GM21367 (cell line): ENCODE measurements around the gene TRRAP.
A peak's percentile ranks its signal among the peaks of the same experiment; 100 is the strongest.
"Not testable (repeated sequence)": the region's sequence is repeated elsewhere in the genome, so short reads cannot be mapped to it uniquely, and the experiment has no call there.

Source experiments
- ATAC-seq: cut with Tn5 transposase; IDR thresholded peaks from one replicate; pipeline ENCODE4 v1.9.1; 2021; ENCODE audit not compliant: unreplicated experiment

The TRRAP gene

DNA sequence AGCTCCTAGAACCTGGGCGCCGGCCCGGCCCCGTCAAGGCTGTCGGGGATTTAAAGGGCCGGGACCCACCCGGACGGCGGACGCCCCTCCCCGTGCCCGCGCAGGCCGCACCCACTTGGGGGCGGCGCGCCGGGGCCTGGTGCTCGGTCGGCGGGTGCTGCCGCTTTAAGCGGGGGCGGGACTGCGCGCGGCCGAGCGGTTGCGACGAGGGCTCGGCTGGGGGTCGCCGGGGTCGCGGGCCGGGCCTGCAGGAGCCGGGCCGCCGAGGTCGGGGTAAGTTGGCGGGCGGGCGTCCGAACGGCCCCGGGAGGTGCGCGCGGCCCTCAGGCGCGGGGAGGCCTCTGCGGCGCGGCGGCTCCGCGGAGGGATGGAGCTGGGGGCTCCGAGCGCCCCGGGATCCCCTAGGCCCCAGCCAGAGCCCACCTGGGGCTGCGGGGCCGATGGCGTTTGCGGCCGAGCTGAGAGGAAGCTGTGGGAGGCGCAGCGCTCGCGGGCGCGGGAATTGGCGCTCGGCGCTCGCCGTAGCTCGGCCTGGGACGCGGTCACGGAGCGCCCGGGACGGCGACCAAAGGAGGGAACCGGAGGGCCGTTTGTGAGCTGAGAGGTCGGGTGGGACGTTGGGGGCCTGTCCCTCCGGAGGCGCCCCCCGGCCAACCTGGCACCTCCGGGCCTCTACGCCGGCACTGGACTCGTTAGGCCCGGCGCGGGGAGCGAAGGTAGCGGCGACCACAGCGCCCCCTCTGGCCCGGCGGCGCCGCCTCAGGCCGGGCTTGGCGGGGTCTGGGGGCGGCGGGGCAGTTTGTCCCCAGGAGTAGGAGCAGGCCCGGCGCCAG is at the start of gene TRRAP:
Gene TRRAP, plus strand, starts transcription at position 168 of the 833 bp plus-strand sequence. CDS start 2,619 bp downstream, outside the sequence.
- peak; percentile 50 for ATAC-seq

DNA sequence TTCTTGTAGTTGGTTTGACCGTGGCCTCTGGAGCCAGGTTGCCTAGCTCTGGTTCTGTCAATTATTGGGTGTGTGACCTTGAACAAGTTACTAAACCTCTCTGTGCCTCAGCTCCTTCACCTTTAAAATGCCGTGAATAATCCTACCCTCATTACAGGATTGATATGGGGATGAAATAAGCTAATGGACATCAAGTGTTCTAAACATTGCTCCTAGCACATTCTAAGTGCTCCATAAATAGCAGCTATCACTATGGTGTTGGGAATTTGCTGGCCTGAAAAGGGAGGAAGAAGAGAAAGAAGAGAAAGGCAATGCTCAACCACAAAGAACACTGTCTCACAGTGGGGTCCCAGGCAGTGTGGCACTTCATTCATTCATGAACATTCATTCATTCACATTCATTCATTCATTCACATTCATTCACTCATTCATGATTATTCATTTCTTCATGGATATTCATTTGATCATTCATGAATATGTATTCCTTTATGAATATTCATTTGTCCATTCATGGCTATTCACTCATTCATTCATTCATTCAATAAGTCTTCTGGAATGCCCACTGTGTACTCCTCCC is 47.3 kb upstream of the TRRAP start:
- ATAC-seq = no peak

- ATAC-seq = no peak
Measured at GRCh38 chr7:98831641-98832221, 46.6 kb upstream of the TRRAP start.

DNA sequence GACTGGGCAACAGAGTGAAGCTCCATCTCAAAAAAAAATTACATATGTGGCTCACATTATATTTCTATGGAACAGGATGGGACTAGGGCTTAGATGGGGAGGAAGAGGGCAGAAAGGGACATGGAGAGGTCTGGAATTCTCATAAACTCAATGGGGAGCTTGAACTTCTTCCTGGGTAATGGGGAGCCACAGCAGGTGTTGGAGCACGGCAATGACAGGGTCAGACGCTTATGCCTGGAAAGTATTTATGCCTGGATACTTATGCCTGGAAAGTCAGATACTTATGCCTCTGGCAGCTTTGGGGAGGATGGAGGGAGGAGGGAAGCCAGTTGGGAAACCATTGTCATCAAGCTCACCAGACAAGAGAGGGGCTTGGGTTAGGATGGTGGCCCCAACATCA is 45.3 kb upstream of the TRRAP start:
- no peak for ATAC-seq

DNA sequence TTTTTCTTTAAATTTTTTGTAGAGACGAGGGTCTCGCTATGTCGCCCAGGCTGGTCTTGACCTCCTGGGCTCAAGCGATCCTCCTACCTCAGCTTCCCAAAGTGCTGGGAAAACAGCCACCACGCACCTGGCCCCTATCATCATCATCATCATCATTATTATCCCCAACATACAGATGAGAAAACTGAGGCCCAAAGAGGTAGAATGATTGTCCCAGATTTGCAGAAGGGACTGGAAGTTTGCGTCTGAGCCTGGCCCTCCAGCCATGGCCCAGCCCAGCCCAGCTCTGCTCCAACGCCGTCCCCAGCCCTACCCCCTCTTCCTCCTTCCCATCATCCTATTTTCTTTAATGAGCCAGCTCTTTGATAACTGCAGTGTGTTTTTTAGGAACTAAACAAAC is 43.4 kb upstream of the TRRAP start:
- no peak for ATAC-seq

DNA sequence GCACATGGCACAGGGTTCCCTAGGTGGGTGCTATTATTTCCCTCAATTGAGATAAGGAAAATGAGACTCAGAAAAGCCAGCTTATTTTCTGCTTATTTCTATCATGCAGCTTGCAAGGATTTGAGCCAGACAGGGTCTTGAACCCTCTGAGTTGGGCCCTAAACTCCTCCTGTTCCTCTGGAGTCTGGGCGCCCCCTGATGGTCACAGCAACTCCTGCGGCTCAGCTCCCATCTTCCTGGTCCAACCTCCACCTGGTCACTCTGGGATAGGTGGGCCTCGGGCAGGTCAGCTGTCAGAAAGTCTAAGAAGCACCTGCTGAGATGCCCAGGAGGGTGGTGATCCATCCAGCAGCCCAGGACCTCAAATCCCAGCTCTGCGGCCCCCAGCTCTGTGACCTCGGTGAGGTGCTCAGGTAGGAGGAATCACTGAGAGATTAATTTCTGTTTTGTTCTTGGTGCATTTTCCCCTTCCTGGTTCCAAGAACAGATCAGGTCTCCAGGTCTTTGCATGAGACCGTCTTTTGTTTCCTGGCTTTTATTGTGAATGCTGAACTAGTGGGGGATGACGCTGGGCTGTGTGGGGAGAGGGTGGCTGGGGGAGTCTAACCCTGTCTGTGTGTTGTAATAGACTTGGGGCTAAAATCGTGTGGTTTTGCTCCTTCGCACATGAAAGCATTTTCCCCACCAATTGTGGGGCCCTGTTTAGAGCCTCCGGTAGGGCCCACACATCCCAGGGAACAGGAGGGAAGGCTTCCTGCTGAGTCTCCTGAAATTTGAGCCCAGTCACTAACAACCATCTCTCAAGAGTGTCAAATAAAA is 41.3 kb upstream of the TRRAP start:
- ATAC-seq = no peak

DNA sequence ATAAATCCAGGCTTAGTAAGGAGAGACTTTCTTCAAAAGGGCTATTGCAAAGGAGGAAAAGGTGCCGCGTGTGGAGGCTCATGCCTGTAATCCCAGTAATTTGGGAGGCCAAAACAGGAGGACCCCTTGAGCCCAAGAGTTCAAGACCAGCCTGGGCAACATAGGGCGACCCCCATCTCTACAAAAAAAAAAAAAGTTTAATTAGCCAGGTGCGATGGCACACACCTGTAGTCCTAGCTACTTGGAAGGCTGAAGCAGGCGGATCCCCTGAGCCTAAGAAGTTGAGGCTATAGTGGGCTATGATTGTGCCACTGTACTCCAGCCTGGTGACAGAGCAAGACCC is 40.7 kb upstream of the TRRAP start:
- ATAC-seq = no peak

- ATAC-seq = no peak
Measured at GRCh38 chr7:98840096-98840495, 38.2 kb upstream of the TRRAP start.

DNA sequence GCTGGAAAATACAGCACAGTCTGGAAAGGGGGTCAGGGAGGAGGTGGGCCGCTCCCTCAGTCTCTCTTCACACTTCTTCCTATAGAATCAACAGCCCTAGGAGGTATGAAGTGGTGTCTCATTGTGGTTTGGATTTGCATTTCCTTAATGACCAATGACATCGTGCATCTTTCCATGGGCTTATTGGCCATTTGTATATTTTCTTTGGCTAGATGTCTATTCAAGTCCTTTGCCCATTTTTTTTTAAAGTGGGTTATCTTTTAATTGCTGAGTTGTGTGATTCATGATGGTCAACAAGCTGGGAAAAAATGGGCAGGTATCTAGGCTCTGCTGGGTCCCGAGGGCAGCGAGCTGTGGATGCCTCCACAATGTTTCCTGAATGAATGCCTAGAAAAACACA is 37.6 kb upstream of the TRRAP start:
- ATAC-seq = no peak

GRCh38 chr7:98841179-98841997 is 36.9 kb upstream of the TRRAP start:
- no peak for ATAC-seq

DNA sequence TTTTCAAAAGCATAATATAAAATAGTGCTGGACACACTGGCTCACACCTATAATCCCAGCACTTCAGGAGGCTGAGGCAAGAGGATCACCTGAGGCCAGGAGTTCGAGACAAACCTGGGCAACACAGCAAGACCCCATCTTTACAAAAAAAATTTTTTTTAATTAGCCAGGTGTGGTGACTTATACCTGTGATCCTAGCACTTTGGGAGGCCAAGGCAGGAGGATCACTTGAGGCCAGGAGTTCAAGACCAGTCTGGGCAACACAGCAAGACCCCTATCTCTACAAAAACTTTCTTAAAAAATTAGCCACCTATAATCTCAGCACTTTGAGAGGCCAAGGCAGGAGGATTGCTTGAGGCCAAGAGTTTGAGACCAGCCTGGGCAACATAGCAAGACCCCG is 35.8 kb upstream of the TRRAP start:
- ATAC-seq = not testable (repeated sequence)

GRCh38 chr7:98848918-98849317 is 29.4 kb upstream of the TRRAP start:
- ATAC-seq = no peak

DNA sequence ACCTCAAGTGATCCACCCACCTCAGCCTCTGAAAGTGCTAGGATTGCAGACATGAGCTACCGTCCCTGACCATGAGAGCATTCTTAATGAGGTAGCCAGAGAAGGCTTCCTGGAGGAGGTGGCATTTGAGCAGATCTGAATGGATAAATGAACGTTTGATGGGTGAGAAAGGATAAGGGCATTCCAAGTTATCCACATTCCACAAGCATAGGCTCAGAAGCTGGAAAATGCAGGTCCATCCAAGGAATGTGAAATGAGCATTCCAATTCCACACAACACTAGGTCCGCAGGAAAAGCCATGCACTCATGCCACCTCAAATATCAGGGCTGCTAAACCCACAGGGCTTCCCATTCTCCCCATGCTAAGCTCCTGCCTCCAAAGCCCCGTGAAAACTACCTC is 25.5 kb upstream of the TRRAP start:
- ATAC-seq = no peak

DNA sequence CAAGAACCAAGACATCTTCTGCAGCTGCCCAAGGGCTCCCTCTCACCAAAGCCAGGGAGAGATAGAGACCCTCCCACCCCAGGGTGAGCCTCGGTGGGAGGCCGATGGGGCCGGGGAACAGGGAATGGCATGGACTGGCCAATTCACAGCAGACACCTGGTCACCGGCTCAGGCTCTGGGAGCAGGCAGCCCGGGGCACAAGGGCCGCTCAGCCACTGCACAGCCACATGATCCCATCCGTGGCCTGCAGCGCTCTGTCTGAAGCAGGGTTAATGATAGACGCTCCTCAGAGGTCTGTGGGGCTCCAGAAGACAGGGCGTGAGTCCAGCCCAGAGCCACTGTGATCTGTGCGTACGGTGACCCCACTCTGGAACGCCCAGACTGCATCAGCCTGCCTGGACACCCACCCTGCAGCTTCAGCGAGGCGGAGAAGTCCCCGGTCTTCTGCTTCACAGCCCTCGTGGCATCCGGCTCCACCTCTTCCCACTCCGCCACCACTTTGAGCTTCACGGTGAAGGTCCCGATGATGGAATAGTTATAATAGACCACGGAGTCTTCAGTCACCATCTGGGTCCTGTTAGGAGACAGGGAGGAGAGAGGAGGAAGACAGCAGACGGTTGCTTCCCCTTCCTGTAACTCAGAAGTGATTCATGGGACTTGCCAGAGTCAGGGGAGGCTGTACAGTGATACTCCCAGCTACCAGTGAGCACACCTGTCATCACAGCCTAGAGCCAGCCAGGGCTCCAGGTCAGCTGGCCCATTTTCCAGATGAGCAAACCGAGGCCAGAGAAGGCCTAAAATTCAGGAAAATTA is 22.5 kb upstream of the TRRAP start:
- ATAC-seq = no peak

DNA sequence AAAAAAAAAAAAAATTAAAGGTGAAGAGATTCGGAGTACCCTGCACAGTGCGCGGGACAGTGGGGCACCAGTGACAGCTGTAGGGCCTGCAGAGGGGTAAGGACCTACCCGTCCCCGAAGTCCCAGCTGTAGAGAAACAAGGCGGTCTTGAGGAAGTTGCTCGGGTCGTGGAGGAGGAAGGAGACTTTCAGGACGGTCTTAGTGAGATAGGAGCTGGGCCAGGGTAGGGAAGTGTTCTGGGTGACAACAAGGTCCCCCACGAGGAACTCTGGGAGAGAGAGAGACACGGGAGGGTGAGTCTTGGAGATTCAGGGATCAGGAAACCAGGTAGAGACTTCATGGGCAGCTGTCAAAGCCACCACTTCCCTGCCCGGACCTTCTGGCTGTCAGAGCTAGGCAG is 18.3 kb upstream of the TRRAP start:
- no peak for ATAC-seq

GRCh38 chr7:98862203-98862602 is 16.1 kb upstream of the TRRAP start:
- no peak for ATAC-seq

GRCh38 chr7:98862716-98863420 is 15.5 kb upstream of the TRRAP start:
- ATAC-seq = no peak

GRCh38 chr7:98863601-98864000 is 14.7 kb upstream of the TRRAP start:
- ATAC-seq = no peak

- no peak for ATAC-seq
Measured at GRCh38 chr7:98864731-98865453, 13.4 kb upstream of the TRRAP start.
